MCF 10A (cell line): ENCODE results near the gene CXorf66. TPM values are rescaled to one million over a fixed set of nuclear protein-coding genes. Genes with fewer than 3 reads are reported as not detected.

Experiments
- BruUV-seq: library from RNA; stranded (reverse); fragments of 400-500 nt; replicated peaks from 2 replicates; lab custom pipeline; 2021; lab: Mats Ljungman, UMichigan
- CTCF ChIA-PET: fragments of 300-600 bp; sonication (Branson Sonifier 250); formaldehyde crosslinking; extraction: SDS; loops from one replicate; lab custom pipeline; 2021; ENCODE audit warnings: antibody characterized with exemption, inconsistent platforms; lab: Yijun Ruan, JAX
- POLR2A ChIA-PET: fragments of 300-600, 350-650 bp; sonication (Branson Sonifier 250); formaldehyde crosslinking; extraction: SDS; loops from one replicate; lab custom pipeline; 2020; ENCODE audit warnings: antibody characterized with exemption, inconsistent platforms; lab: Yijun Ruan, JAX
- DNase-seq: peaks from one replicate; pipeline ENCODE4 v3.0.0-alpha.2; 2018; ENCODE audit not compliant: unreplicated experiment
- H3K27ac Mint-ChIP-seq: one replicate; pipeline ENCODE4 v1.8.0; 2022; ENCODE audit warnings: mild to moderate bottlenecking, low read depth, mixed read lengths; ENCODE audit not compliant: unreplicated experiment
- H3K27me3 Mint-ChIP-seq: one replicate; pipeline ENCODE4 v1.8.0; 2022; ENCODE audit warnings: mixed read lengths; ENCODE audit not compliant: insufficient read depth, unreplicated experiment
- H3K36me3 Mint-ChIP-seq: one replicate; pipeline ENCODE4 v1.8.0; 2022; ENCODE audit warnings: mild to moderate bottlenecking, moderate library complexity, mixed read lengths; ENCODE audit not compliant: insufficient read depth, unreplicated experiment
- H3K4me1 Mint-ChIP-seq: one replicate; pipeline ENCODE4 v1.8.0; 2022; ENCODE audit warnings: mixed read lengths; ENCODE audit not compliant: insufficient read depth, unreplicated experiment
- H3K4me3 Mint-ChIP-seq: one replicate; pipeline ENCODE4 v1.8.0; 2022; ENCODE audit warnings: mild to moderate bottlenecking, moderate library complexity, mixed read lengths; ENCODE audit not compliant: unreplicated experiment
- H3K9me3 Mint-ChIP-seq: one replicate; pipeline ENCODE4 v1.8.0; 2022; ENCODE audit warnings: mixed read lengths; ENCODE audit not compliant: unreplicated experiment
- intact Hi-C: fragments of 100-400 bp; cut with micrococcal nuclease; formaldehyde crosslinking; loops from 2 replicates; pipeline ENCODE4 v1.14.1; 2022
- total RNA-seq: library from RNA; stranded (reverse); gene quantifications from 2 replicates; pipeline ENCODE4 v1.2.3, GENCODE V29; 2022
- TF ChIP-seq, protein P1 (sequence below): fragments of 200-600 bp; IDR thresholded peaks from one replicate; pipeline ENCODE4 v1.8.0; 2022; ENCODE audit warnings: antibody characterized with exemption, mild to moderate bottlenecking; ENCODE audit not compliant: unreplicated experiment

CXorf66 gene
- total RNA-seq, 1 experiment from 2014 or later, result not detected

DNA sequence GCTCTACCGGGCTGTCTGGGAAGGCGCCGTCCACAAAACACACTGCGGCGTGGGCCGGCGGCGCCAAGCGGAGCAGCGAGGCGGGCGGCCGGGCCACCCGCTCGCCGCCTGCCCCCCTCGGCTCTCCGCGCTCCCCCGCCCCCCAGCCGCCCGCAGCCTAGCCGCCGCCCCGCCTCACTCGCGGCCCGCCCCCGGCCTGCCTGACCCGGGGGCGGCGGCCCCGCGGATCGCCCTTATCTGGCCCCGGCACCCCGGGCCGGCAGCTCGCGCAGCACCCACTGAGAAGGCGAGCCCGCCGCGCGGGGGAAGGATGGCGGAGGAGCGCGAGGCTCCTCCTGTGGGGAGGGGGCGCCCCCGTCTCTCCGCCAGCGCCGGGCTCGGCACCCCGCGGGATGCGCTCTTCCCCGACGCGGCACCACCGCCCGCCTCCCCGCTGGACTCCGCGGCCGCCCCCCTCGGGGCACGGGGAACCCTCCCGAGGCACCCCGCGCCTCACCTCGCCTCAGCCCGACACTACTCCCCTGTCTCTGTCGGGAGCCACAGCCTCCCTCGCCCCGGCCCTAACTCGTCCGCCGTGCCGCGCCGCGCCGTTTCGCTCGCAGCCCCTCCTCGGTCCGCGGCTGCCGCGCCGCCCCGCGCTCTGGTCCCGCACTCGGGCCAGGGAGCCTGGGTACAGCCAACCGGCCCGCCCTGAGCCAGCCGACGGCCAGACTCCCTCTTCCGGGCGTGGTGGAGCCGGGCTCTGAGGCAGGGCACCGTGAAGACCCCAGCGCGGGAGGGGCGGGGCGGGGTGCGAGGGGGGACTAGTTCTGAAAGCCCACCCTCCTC, 33.0 kb downstream of the CXorf66 start:
- Mint-ChIP-seq H3K4me3 (peak overlapping the region; percentile 76), H3K9me3 (no peaks in the 10 kb centered on the region), H3K4me1 (peaks cover 4% of the 10 kb centered on the region), H3K27ac (peak overlapping the region; percentile 90), H3K27me3 (no peaks in the 10 kb centered on the region), H3K36me3 (no peaks in the 10 kb centered on the region)
- ChIA-PET CTCF (no interaction called here), POLR2A (interaction anchor here (1.0 to 1.3 kb wide), 4 partner anchors 9 to 108 kb away, joined by 3 to 4 read pairs (median 4); no protein-coding TSS in a partner anchor)
- BruUV-seq, result no TSS peak
- TF ChIP-seq, protein P1, sequence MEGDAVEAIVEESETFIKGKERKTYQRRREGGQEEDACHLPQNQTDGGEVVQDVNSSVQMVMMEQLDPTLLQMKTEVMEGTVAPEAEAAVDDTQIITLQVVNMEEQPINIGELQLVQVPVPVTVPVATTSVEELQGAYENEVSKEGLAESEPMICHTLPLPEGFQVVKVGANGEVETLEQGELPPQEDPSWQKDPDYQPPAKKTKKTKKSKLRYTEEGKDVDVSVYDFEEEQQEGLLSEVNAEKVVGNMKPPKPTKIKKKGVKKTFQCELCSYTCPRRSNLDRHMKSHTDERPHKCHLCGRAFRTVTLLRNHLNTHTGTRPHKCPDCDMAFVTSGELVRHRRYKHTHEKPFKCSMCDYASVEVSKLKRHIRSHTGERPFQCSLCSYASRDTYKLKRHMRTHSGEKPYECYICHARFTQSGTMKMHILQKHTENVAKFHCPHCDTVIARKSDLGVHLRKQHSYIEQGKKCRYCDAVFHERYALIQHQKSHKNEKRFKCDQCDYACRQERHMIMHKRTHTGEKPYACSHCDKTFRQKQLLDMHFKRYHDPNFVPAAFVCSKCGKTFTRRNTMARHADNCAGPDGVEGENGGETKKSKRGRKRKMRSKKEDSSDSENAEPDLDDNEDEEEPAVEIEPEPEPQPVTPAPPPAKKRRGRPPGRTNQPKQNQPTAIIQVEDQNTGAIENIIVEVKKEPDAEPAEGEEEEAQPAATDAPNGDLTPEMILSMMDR, result no peak
- peak; percentile 31 for DNase-seq
- intact Hi-C loops, result no loop called here

DNA sequence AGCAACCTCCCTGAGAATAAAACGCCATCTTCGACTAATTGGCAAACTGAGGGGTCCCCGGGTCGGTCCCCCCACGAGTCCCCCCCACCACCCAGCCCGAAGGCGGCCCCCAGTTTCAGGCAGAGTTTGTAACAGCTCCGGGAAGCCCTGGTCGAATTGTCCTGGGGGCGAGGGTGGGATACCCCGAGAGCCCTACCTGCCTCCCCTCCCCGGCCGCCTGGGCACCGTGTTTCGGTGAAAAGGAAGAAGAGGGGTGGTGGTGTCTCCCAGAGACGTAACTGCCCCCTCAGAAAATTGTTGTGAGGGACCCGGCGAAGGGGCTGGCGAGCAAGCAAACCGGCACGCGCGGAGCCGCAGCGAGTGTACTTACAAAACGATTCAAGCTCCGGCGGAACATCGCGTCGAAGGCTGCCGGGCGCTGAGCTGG, 33.7 kb downstream of the CXorf66 start:
- TF ChIP-seq, protein P1, result no peak
- DNase-seq, result no peak
- H3K27me3 Mint-ChIP-seq, result no peaks in the 10 kb centered on the region
- H3K4me1 Mint-ChIP-seq, result peaks cover 4% of the 10 kb centered on the region
- CTCF ChIA-PET, result interaction anchor here (1.0 kb wide), 1 partner anchor 69 kb away, joined by 3 read pairs; no protein-coding TSS in a partner anchor
- POLR2A ChIA-PET, result interaction anchor here (0.9 to 3.2 kb wide), 4 partner anchors 9 to 108 kb away, joined by 3 to 12 read pairs (median 5); no protein-coding TSS in a partner anchor
- no peaks in the 10 kb centered on the region for H3K9me3 Mint-ChIP-seq
- peak overlapping the region; percentile 76 for H3K4me3 Mint-ChIP-seq
- H3K27ac Mint-ChIP-seq, result peak overlapping the region; percentile 23
- no peaks in the 10 kb centered on the region for H3K36me3 Mint-ChIP-seq
- intact Hi-C loops, result loop anchor here (2.0 kb wide), 1 partner anchor 101 kb away; no protein-coding TSS in a partner anchor
- BruUV-seq, result no TSS peak

DNA sequence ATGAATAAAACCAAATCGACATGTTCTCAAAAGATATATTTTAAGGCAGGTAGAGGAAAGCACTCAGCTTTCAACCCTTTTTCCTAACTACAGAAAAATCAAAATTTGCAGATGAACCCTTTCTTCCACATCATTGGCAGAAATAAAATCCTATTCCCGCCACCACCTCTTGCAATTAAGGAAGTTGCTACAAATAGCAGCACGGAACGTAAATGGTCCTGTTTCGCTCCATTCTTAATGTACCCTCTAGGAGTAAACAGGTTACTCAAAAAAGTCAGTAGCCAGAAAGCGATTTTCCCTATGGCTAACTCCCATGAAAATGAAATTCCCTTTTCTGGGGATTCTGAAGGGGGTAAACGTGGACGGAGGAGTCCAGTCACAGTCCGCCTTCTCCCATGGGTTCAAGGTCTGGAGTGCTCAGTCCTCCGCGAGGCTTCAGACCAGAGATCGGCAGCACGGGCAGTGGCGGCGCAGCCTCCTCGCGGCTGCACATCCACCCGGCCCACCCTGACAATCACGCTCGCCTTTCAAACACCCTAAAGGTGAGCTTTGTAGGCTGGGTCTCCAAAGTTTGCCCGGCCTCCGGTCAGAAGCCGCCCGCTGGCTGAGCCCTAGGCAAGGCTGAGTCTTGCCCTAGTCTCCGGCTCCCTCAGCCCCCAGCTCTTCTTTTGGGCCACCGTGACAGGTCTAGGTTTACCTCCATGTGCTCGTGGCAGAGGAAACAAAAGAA, 34.2 kb downstream of the CXorf66 start:
- no TSS peak for BruUV-seq
- Mint-ChIP-seq H3K27ac (peak overlapping the region; percentile 47), H3K36me3 (no peaks in the 10 kb centered on the region), H3K4me1 (peaks cover 4% of the 10 kb centered on the region), H3K27me3 (no peaks in the 10 kb centered on the region), H3K4me3 (peak overlapping the region; percentile 76), H3K9me3 (no peaks in the 10 kb centered on the region)
- TF ChIP-seq, protein P1, result no peak
- CTCF ChIA-PET, result interaction anchor here (0.7 to 1.0 kb wide), 2 partner anchors 41 to 69 kb away, joined by 3 to 5 read pairs; no protein-coding TSS in a partner anchor
- intact Hi-C loops, result loop anchor here (2.0 kb wide), 1 partner anchor 100 kb away; no protein-coding TSS in a partner anchor
- POLR2A ChIA-PET, result interaction anchor here (0.6 to 3.2 kb wide), 10 partner anchors 10 to 1006 kb away, joined by 3 to 12 read pairs (median 4); no protein-coding TSS in a partner anchor
- DNase-seq, result peak; percentile 30
